CD4-positive, alpha-beta T cell treated with Interleukin-17A for 4 hours (primary cell): ENCODE data around the gene UGT2B11.
"Not testable (repeated sequence)": the region's sequence is repeated elsewhere in the genome, so short reads cannot be mapped to it uniquely, and the experiment has no call there.

Experiments used
- DNase-seq: peaks from one replicate; pipeline ENCODE4 v3.0.0-alpha.2; 2020; ENCODE audit warnings: mixed read lengths

The UGT2B11 gene

DNA sequence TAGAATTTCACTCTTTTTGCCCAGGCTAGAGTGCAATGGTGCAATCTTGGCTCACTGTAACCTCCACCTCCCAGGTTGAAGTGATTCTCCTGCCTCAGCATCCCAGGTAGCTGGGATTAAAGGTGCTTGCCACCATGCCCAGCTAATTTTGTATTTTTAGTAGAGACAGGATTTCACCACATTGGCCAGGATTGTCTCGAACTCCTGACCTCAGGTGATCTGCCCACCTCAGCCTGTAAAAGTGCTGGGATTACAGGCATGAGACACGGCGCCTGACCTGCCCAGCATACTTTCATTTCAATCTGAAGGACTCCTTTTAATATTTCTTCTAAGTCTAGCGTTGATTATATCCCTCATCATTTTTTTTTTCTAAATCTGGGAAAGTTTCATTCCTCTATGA, 45.4 kb downstream of the UGT2B11 start:
- not testable (repeated sequence) for DNase-seq

DNA sequence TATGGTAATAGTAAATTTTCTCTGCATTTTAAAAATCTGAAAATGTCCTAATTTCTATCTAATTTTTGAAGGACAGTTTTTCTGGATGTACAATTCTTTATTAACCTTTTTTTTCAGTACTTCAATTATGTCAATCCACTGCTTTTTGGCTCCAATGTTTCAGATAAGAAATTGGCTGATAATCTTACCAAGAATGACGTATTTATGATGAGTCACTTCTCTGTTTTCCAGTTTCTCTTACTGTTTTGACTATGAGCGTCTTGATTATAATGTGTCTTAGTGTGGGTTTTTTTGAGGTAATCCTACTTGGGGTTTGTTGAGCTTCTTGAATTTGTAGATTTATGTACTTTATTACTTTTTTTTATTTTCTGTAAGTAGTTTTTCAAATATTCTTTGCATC, 47.2 kb downstream of the UGT2B11 start:
- DNase-seq: no peak

- not testable (repeated sequence) for DNase-seq
Measured at GRCh38 chr4:69166376-69166775, 48.2 kb downstream of the UGT2B11 start.

DNA sequence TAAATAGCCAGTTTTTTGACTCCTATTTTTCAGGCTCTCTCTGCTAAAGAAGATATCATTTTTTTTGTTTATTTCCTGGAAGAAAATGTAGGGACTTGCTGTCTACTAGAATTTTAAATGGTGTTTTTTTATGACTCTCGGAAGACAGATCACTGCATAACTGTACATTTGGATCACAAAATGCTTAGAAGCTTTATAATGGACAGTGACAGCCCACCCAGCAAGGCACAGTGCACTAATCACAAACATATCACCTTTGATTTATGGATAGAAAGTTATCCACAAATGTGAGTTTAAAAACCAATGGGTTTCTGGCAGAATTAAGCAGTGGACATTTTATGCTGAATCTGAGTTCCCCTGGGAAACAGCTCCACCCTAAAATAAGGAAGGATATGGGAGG, 48.8 kb downstream of the UGT2B11 start:
- not testable (repeated sequence) for DNase-seq

GRCh38 chr4:69156913-69157312, 57.6 kb downstream of the UGT2B11 start:
- no peak for DNase-seq

DNA sequence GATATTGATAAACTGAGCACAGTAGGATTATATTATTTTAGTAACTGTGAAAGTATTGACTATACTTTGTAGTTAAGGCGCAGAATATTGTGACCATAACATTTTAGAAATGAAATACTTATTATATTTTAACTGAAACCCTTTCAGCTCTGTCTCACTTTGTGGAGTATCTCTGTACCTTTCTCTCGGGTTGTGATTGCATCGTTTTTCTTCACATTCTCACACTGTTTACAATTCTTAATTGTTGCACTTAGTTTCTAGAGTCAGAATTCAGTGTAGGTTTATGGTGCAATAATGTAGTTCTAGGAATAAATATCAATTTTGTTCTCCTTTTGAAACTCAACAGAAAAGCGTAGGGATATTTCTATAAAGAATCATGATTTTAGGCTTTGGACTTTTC, 60.5 kb downstream of the UGT2B11 start:
- no peak for DNase-seq
